ENCODE measurements around the gene GABRA1. TPM values are rescaled to one million over a fixed set of nuclear protein-coding genes. Genes with fewer than 3 reads are reported as not detected.

GABRA1 gene
- total RNA-seq, 1 experiment from 2014 or later: not detected

GRCh38 chr5:161857358-161857757 lies 9.4 kb downstream of the GABRA1 start (continued):
- TF ChIP-seq POLR2A (IDR thresholded peaks at IDR 0.05; ENCODE audit: borderline replicate concordance, extremely low read depth, insufficient read depth, insufficient read length) (no peak), MAX (IDR thresholded peaks at IDR 0.05) (no peak), CEBPB (IDR thresholded peaks at IDR 0.05; ENCODE audit: low read depth) (no peak), JUND (IDR thresholded peaks at IDR 0.05) (no peak), CBX3 (IDR thresholded peaks at IDR 0.05; ENCODE audit: low read depth) (no peak), TCF7L2 (IDR thresholded peaks at IDR 0.05; ENCODE audit: borderline replicate concordance, extremely low read depth, insufficient read depth, insufficient read length) (no peak), ELF1 (IDR thresholded peaks at IDR 0.05; ENCODE audit: borderline replicate concordance, low read depth) (no peak), EZH2 (IDR thresholded peaks at IDR 0.05) (no peak)
- TF ChIP-seq, protein P1, sequence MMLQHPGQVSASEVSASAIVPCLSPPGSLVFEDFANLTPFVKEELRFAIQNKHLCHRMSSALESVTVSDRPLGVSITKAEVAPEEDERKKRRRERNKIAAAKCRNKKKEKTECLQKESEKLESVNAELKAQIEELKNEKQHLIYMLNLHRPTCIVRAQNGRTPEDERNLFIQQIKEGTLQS (IDR thresholded peaks at IDR 0.05): no peak

- H3K36me3 ChIP-seq (ENCODE audit: control insufficient read depth in 1 of 2, insufficient read depth in 2 of 2, low read length in 2 of 2): no peaks in the 10 kb centered on the region
- no peak overlapping the region for H3K27ac ChIP-seq (ENCODE audit: low read depth, low read length)
- H4K20me1 ChIP-seq (ENCODE audit: insufficient read depth): no peaks in the 10 kb centered on the region
- no peak for ATAC-seq
- no peak overlapping the region for H3K9ac ChIP-seq (ENCODE audit: low read length)
- H3K9me3 ChIP-seq (ENCODE audit: control insufficient read depth in 1 of 2, insufficient read depth in 1 of 2, low read depth in 1 of 2, low read length in 2 of 2): no peaks in the 10 kb centered on the region
- H3K27me3 ChIP-seq (ENCODE audit: insufficient read depth, low read length): no peaks in the 10 kb centered on the region
- no peak overlapping the region for H2AFZ ChIP-seq (ENCODE audit: low read depth, low read length, poor library complexity, severe bottlenecking)
- no peaks in the 10 kb centered on the region for H3K4me1 ChIP-seq (ENCODE audit: control insufficient read depth in 1 of 2, insufficient read depth in 2 of 2, low read length in 2 of 2)
- H3K4me3 ChIP-seq (replicated peaks in 1 of 2; ENCODE audit: low read depth in 1 of 2, low read length in 2 of 2): no peak overlapping the region
- no TSS peak for BruUV-seq (replicated peaks)
- ChIA-PET RAD21 (ENCODE audit: low non-redundant PET in 1 of 2, low total read pairs in 2 of 2, uncharacterized antibody in 2 of 2, unreplicated experiment in 2 of 2) (no interaction called here), POLR2A (no interaction called here), CTCF (no interaction called here)
- DNase-seq (ENCODE audit: low read depth, low spot score): no peak
- no peaks in the 10 kb centered on the region for H3K79me2 ChIP-seq (ENCODE audit: insufficient read depth, low read length)
- H3K4me2 ChIP-seq (ENCODE audit: low read length): no peak overlapping the region
- no peak for TF ChIP-seq SRF (IDR thresholded peaks at IDR 0.05; ENCODE audit: low read depth)
- TF ChIP-seq, protein P1 (IDR thresholded peaks at IDR 0.05): no peak
- TF ChIP-seq JUND (IDR thresholded peaks at IDR 0.05): no peak
- TF ChIP-seq REST (IDR thresholded peaks at IDR 0.05; ENCODE audit: low read depth): no peak
- TF ChIP-seq EZH2phosphoT487 (IDR thresholded peaks at IDR 0.05; ENCODE audit: borderline replicate concordance): no peak
- TF ChIP-seq RAD21 (IDR thresholded peaks at IDR 0.05; ENCODE audit: low read depth): no peak
- no peak for TF ChIP-seq MAX (IDR thresholded peaks at IDR 0.05)
- TF ChIP-seq EZH2 (IDR thresholded peaks at IDR 0.05): no peak
- TF ChIP-seq ZNF274 (IDR thresholded peaks at IDR 0.05; ENCODE audit: low read depth, low read length): no peak
- TF ChIP-seq POLR2A (IDR thresholded peaks at IDR 0.05; ENCODE audit: borderline replicate concordance, extremely low read depth, insufficient read depth, insufficient read length): no peak
- no peak for TF ChIP-seq SP1 (IDR thresholded peaks at IDR 0.05; ENCODE audit: low read depth)
- no peak for TF ChIP-seq ZFX (IDR thresholded peaks at IDR 0.05)
- TF ChIP-seq, protein P2, sequence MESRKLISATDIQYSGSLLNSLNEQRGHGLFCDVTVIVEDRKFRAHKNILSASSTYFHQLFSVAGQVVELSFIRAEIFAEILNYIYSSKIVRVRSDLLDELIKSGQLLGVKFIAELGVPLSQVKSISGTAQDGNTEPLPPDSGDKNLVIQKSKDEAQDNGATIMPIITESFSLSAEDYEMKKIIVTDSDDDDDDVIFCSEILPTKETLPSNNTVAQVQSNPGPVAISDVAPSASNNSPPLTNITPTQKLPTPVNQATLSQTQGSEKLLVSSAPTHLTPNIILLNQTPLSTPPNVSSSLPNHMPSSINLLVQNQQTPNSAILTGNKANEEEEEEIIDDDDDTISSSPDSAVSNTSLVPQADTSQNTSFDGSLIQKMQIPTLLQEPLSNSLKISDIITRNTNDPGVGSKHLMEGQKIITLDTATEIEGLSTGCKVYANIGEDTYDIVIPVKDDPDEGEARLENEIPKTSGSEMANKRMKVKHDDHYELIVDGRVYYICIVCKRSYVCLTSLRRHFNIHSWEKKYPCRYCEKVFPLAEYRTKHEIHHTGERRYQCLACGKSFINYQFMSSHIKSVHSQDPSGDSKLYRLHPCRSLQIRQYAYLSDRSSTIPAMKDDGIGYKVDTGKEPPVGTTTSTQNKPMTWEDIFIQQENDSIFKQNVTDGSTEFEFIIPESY (IDR thresholded peaks at IDR 0.05; ENCODE audit: extremely low read depth, insufficient replicate concordance, low read length): no peak
- TF ChIP-seq FOSL1 (IDR thresholded peaks at IDR 0.05; ENCODE audit: low read depth): no peak
- no peak for TF ChIP-seq CEBPB (IDR thresholded peaks at IDR 0.05; ENCODE audit: low read depth)
- no peak for TF ChIP-seq ELF1 (IDR thresholded peaks at IDR 0.05; ENCODE audit: borderline replicate concordance, low read depth)
- no peak for TF ChIP-seq EGR1 (IDR thresholded peaks at IDR 0.05; ENCODE audit: low read depth)
- TF ChIP-seq CBX3 (IDR thresholded peaks at IDR 0.05; ENCODE audit: low read depth): no peak
- intact Hi-C loops (cut with micrococcal nuclease): no loop called here
- H3K9me2 ChIP-seq (ENCODE audit: insufficient read depth): no peaks in the 10 kb centered on the region
These were observed 15.3 kb downstream of the GABRA1 start for GRCh38 chr5:161863259-161863658.
